Testis (tissue), 3 donors: ENCODE measurements around the gene MATN1. TPM values are rescaled to one million over a fixed set of nuclear protein-coding genes. Genes with fewer than 3 reads are reported as not detected.

Experiments
- DNase-seq: peaks from one replicate; pipeline ENCODE4 v3.0.0-alpha.2; 2019
- H3K27ac ChIP-seq, 2 donors: fragments of 200-600 bp; sonication (generic); one replicate each; pipeline ENCODE4 v1.5.1; 2019
- H3K27me3 ChIP-seq: fragments of 200-600 bp; sonication (generic); one replicate; pipeline ENCODE4 v1.5.1; 2019
- H3K36me3 ChIP-seq: fragments of 200-600 bp; sonication (generic); one replicate; pipeline ENCODE4 v1.5.1; 2017; ENCODE audit warnings: low read depth; ENCODE audit errors: missing control alignments
- H3K4me1 ChIP-seq: fragments of 200-600 bp; sonication (generic); one replicate; pipeline ENCODE4 v1.5.1; 2019
- H3K4me3 ChIP-seq, 2 donors: fragments of 200-600 bp; sonication (generic); one replicate each; pipeline ENCODE4 v1.5.1; 2017 to 2019
- H3K9me3 ChIP-seq: fragments of 200-600 bp; sonication (generic); one replicate; pipeline ENCODE4 v1.5.1; 2017
- POLR2A ChIP-seq: fragments of 450-650 bp; IDR thresholded peaks from one replicate; pipeline ENCODE4 v1.6.1; 2017; ENCODE audit warnings: antibody characterized with exemption, mild to moderate bottlenecking, moderate library complexity
- WGBS, 2 donors: methylation state at CpG; one replicate each; pipeline ENCODE4 v1.1.5; 2018; 5-methylcytosine and 5-hydroxymethylcytosine counted together
- intact Hi-C: fragments of 100-400 bp; cut with DNase I; formaldehyde crosslinking; loops from one replicate; pipeline ENCODE4 v1.15.1; 2023; ENCODE audit warnings: low total_unique reads
- polyA plus RNA-seq: library from polyadenylated mRNA; stranded (reverse); fragments of 350-450 nt; fragmentation: Illumina TruSeq; extraction: RNeasy Lipid Tissue Mini Kit (QIAGEN cat#74804); gene quantifications from one replicate; pipeline ENCODE4 v1.2.3, GENCODE V29; 2014; ENCODE audit warnings: low read depth, low replicate concordance; ENCODE audit not compliant: insufficient read depth
- total RNA-seq, 2 donors: library from RNA; depleted of rRNA; stranded (reverse); fragments of >200 nt; gene quantifications; one replicate each; pipeline ENCODE4 v1.2.3, GENCODE V29; 2016
- TF ChIP-seq, protein P1 (sequence below), 3 experiments: fragments of 450-650 bp in 2 of 3; fragments of 200-600 bp in 1 of 3; sonication (generic) in 1 of 3; IDR thresholded peaks; one replicate each; pipeline ENCODE4 v1.5.1; 2016 to 2019; ENCODE audit warnings: antibody characterized with exemption in 3 of 3, mild to moderate bottlenecking in 2 of 3, moderate library complexity in 1 of 3

Gene MATN1
- total and polyA plus RNA-seq, 3 donors from 2014 or later = 0.32 to 0.62 (median 0.55) TPM

DNA sequence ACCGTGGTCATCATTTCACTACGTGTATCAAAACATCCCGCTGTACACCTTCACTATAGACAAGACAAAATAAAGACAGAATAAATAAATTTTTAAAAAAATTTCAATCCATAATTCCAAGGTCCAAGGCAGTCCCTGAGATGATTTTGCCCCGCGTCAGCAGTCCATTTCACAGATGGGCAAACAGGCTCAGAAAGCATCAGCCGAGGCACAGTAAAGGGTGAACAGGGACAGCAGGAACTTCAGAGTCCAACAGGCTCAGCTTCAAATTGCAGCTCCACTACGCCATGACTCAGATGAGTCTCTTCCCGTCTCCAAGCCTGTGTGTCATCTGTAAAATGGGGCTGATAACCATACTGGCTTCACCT, 15.0 kb downstream of the MATN1 start:
- Histone ChIP-seq H3K27ac (no peak overlapping the region), H3K9me3 (no peaks in the 10 kb centered on the region), H3K4me1 (peaks cover 11% of the 10 kb centered on the region), H3K4me3 (no peak overlapping the region), H3K36me3 (no peaks in the 10 kb centered on the region), H3K27me3 (no peaks in the 10 kb centered on the region)
- TF ChIP-seq, protein P1, sequence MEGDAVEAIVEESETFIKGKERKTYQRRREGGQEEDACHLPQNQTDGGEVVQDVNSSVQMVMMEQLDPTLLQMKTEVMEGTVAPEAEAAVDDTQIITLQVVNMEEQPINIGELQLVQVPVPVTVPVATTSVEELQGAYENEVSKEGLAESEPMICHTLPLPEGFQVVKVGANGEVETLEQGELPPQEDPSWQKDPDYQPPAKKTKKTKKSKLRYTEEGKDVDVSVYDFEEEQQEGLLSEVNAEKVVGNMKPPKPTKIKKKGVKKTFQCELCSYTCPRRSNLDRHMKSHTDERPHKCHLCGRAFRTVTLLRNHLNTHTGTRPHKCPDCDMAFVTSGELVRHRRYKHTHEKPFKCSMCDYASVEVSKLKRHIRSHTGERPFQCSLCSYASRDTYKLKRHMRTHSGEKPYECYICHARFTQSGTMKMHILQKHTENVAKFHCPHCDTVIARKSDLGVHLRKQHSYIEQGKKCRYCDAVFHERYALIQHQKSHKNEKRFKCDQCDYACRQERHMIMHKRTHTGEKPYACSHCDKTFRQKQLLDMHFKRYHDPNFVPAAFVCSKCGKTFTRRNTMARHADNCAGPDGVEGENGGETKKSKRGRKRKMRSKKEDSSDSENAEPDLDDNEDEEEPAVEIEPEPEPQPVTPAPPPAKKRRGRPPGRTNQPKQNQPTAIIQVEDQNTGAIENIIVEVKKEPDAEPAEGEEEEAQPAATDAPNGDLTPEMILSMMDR (IDR thresholded peaks at IDR 0.05) = no peak
- no peak for TF ChIP-seq POLR2A
- intact Hi-C loops = no loop called here
- no peak for DNase-seq
- WGBS, 2 donors = 55 to 74% methylated on average over 8 of the region's 8 CpGs

DNA sequence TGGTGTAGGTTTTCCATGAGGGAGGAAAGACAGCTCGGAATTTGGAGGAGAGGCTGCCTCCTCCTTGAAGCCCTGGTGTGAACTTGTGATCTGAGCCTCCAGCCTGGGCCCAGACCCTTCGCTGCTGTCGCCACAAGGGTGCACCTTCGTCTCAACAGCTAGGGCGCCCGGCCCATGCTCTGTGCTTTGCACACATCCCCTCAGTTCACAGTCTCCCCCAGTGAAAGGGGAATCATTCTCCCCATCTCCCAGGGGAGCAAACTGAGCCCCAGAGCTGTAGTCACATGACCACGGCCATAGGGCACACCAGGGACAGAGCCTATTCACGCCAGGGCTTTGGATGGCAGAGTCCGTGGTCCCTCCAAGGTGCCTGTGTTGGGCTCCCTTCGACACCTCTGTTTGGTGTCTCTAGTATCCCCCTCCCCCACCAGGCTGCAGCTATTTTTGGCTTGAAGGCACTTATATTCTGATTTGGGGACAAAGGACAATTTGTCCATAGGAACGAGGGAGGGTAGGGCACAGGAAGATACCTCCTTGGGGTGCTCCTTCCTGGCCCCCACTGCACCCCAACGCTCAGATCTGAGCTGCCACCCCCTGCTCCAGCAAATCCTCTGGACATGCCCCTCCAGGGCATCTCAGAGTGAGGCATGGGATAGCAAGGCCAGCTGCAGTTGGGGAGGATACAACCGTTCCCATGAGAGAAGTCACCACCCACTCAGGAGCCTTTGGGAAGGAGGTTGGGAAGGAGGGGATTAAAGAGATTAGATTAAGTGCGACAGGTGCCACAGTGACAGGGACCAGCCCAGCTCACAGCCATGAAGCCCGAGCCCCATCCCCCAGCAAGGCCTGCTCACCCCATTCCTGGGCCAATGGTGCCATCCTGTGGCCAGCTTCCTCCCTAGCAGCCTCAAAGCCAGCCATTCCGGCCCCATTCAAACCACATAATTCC, 15.7 kb downstream of the MATN1 start:
- peaks cover 11% of the 10 kb centered on the region for H3K4me1 ChIP-seq
- H3K9me3 ChIP-seq = no peaks in the 10 kb centered on the region
- H3K27me3 ChIP-seq = no peaks in the 10 kb centered on the region
- TF ChIP-seq, protein P1 (IDR thresholded peaks at IDR 0.05) = peak; percentile 58 to 80 (median 77)
- TF ChIP-seq POLR2A = no peak
- WGBS, 2 donors = 67 to 72% methylated on average over 14 to 16 of the region's 16 CpGs
- intact Hi-C loops = no loop called here
- H3K4me3 ChIP-seq = no peak overlapping the region
- no peaks in the 10 kb centered on the region for H3K36me3 ChIP-seq
- H3K27ac ChIP-seq = no peak overlapping the region
- peak; percentile 80 for DNase-seq

DNA sequence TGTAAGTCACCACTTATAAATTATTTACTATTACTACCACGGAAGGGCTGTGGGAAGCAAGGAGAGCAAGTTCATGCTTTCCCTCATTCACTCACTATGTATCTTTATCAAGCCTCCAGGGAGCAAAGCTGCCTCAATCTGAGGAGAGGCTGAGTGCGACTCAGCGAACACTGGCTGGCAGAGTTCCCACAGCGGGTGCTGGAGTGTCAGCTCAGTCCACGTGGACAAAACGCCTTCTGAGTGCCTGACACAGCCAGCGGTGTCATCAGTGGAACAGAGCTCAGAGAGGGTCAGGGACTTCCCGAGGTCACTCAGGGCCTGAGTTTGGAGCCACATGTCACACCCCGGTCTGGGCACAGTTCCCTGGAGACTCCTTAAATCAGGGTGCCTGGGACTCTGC, 16.9 kb downstream of the MATN1 start:
- H3K4me1 ChIP-seq = peaks cover 11% of the 10 kb centered on the region
- no peaks in the 10 kb centered on the region for H3K27me3 ChIP-seq
- H3K36me3 ChIP-seq = no peaks in the 10 kb centered on the region
- peak; percentile 88 for DNase-seq
- TF ChIP-seq, protein P1 (IDR thresholded peaks at IDR 0.05) = no peak
- no peak for TF ChIP-seq POLR2A
- no peaks in the 10 kb centered on the region for H3K9me3 ChIP-seq
- H3K4me3 ChIP-seq = no peak overlapping the region
- 12 to 52% methylated on average over 6 to 9 of the region's 9 CpGs for WGBS, 2 donors
- H3K27ac ChIP-seq = no peak overlapping the region
- intact Hi-C loops = no loop called here

DNA sequence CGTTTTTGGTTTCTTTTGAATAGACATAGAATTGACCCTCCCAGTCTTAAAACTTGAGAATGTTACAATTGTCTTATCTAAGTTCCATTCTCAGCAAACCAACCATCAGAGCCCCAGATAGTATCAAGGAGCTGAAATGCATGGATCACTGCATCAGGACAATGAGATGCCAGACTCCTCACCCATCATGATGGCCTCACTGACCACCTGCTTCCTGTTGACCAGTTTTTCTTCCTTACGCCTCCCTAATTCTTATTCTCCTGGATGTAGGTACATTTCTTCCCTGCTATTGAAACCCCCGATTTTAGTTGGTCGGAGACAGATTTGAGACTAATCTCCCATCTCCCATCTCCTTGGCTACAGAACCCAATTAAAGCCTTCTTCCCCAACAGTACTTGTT, 17.7 kb downstream of the MATN1 start:
- no peaks in the 10 kb centered on the region for H3K9me3 ChIP-seq
- no peaks in the 10 kb centered on the region for H3K36me3 ChIP-seq
- 72 to 87% methylated on average over 4 of the region's 4 CpGs for WGBS, 2 donors
- no peak overlapping the region for H3K4me3 ChIP-seq
- H3K4me1 ChIP-seq = peaks cover 11% of the 10 kb centered on the region
- no peaks in the 10 kb centered on the region for H3K27me3 ChIP-seq
- no peak for DNase-seq
- TF ChIP-seq POLR2A = no peak
- TF ChIP-seq, protein P1 (IDR thresholded peaks at IDR 0.05) = no peak
- intact Hi-C loops = no loop called here
- H3K27ac ChIP-seq = no peak overlapping the region
